HL-60 (cell line): Measurements from ENCODE around the gene PXK.
A peak's percentile ranks its signal among the peaks of the same experiment; 100 is the strongest.

Experiments used
- DNase-seq, 2 experiments: peaks; one replicate each; pipeline ENCODE4 v3.0.0-alpha.2; 2010 to 2020; ENCODE audit warnings: low read depth in 1 of 2, low spot score in 1 of 2
- H3K27ac ChIP-seq: fragments of 250-450 bp; sonication (Bioruptor Pico); replicated peaks from 2 replicates; pipeline ENCODE4 v1.5.1; 2020; ENCODE audit warnings: mild to moderate bottlenecking, moderate library complexity
- H3K27me3 ChIP-seq: fragments of 250-450 bp; sonication (Bioruptor Pico); 2 replicates; pipeline ENCODE4 v1.5.1; 2021; ENCODE audit warnings: mild to moderate bottlenecking, moderate library complexity; ENCODE audit not compliant: insufficient read depth, poor library complexity, severe bottlenecking
- H3K4me3 ChIP-seq: replicated peaks from 2 replicates; pipeline ENCODE4 v1.5.1; 2011; ENCODE audit warnings: mild to moderate bottlenecking, control low read depth, low read length; ENCODE audit not compliant: insufficient read depth
- CTCF ChIP-seq: IDR thresholded peaks from one replicate; pipeline ENCODE4 v1.5.1; 2011; ENCODE audit warnings: low read length, control low read depth, inconsistent platforms; ENCODE audit not compliant: insufficient read depth
- GABPA ChIP-seq: IDR thresholded peaks from 2 replicates; pipeline ENCODE4 v1.6.1; 2012; ENCODE audit warnings: low read depth
- POLR2AphosphoS5 ChIP-seq: IDR thresholded peaks from 2 replicates; pipeline ENCODE4 v1.6.1; 2012; ENCODE audit warnings: low read depth
- SPI1 ChIP-seq: IDR thresholded peaks from 2 replicates; pipeline ENCODE4 v1.6.1; 2012; ENCODE audit warnings: low read depth, mild to moderate bottlenecking, borderline replicate concordance
- TF ChIP-seq, protein P1 (sequence below): IDR thresholded peaks from 2 replicates; pipeline ENCODE4 v1.6.1; 2012; ENCODE audit warnings: low read depth; ENCODE audit not compliant: insufficient replicate concordance

Gene PXK

DNA sequence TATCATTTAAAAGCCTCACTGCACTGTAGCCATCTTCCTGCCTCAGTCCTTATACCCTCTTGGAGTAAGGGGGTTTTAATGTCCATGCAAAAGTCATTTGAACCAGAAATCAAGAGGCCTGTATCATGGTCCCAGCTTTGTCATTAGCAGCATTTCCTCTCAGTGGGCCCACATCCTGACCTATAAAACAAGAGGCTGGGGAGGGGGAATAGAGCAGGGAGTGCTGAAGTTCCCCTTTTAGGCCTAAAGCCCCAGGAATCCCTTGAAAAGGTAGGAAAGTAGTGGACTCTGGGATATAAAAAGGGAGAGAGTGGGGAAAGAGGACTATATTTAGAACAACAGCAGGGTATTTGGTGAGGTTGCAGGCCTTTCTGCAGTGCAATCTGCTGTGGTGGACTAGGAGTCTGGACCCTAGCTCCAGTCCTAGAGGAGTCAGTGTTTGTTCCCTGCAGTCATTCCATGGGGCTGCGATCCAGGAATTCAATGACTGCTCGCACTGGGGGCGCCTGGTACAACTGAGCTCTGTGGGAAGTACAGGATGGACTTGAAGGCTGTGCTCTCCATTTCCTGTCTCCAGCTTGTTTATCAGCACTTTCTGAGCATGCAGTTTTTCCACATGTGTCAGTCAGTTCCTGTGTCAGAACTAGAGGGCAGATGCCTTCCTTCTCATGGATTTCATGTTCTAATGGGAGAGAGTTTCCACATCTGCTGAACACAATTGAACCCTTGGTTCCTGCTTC, 54.1 kb downstream of the PXK start:
- H3K4me3 ChIP-seq: no peak overlapping the region
- TF ChIP-seq, protein P1, sequence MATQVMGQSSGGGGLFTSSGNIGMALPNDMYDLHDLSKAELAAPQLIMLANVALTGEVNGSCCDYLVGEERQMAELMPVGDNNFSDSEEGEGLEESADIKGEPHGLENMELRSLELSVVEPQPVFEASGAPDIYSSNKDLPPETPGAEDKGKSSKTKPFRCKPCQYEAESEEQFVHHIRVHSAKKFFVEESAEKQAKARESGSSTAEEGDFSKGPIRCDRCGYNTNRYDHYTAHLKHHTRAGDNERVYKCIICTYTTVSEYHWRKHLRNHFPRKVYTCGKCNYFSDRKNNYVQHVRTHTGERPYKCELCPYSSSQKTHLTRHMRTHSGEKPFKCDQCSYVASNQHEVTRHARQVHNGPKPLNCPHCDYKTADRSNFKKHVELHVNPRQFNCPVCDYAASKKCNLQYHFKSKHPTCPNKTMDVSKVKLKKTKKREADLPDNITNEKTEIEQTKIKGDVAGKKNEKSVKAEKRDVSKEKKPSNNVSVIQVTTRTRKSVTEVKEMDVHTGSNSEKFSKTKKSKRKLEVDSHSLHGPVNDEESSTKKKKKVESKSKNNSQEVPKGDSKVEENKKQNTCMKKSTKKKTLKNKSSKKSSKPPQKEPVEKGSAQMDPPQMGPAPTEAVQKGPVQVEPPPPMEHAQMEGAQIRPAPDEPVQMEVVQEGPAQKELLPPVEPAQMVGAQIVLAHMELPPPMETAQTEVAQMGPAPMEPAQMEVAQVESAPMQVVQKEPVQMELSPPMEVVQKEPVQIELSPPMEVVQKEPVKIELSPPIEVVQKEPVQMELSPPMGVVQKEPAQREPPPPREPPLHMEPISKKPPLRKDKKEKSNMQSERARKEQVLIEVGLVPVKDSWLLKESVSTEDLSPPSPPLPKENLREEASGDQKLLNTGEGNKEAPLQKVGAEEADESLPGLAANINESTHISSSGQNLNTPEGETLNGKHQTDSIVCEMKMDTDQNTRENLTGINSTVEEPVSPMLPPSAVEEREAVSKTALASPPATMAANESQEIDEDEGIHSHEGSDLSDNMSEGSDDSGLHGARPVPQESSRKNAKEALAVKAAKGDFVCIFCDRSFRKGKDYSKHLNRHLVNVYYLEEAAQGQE: no peak
- no peak for TF ChIP-seq POLR2AphosphoS5
- TF ChIP-seq GABPA: no peak
- TF ChIP-seq CTCF: no peak
- TF ChIP-seq SPI1: no peak
- H3K27me3 ChIP-seq: no peaks in the 10 kb centered on the region
- H3K27ac ChIP-seq: no peak overlapping the region
- no peak for DNase-seq

GRCh38 chr3:58387650-58388546, 55.2 kb downstream of the PXK start:
- Histone ChIP-seq H3K27ac (peak overlapping the region; percentile 20; the same call in 1 of the 2 replicates), H3K27me3 (no peaks in the 10 kb centered on the region), H3K4me3 (no peak overlapping the region)
- DNase-seq: no peak
- TF ChIP-seq CTCF: no peak
- TF ChIP-seq POLR2AphosphoS5: no peak
- TF ChIP-seq GABPA: no peak
- no peak for TF ChIP-seq SPI1

DNA sequence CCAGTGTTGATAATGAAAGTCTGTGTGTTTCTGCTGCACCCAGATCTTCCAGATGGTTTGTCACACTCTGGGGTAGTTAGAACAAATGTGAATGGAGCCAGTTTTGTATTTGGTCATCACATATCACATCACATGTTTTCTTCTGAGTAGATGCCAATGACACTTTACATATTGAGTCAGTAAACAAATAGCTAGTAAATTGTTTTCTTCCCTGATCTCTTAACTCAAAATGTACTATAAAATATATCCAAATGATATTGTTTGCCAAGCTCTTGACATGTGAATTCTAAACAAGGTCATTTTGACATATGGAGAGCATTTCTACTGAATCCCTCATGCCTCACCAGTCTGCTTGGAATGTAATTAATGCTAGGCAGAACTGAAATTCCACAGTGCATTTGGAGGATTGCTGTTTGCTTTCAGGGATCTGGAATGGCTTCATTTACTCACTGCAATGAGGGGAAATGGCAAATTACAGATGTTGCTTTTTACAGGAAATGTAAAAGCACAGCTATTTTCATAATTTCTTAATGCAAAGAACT, 55.9 kb downstream of the PXK start:
- Histone ChIP-seq H3K27ac (no peak overlapping the region), H3K4me3 (no peak overlapping the region), H3K27me3 (no peaks in the 10 kb centered on the region)
- DNase-seq: no peak
- TF ChIP-seq CTCF (no peak), POLR2AphosphoS5 (no peak), SPI1 (no peak), GABPA (no peak)
- TF ChIP-seq, protein P1: no peak
